K562 (cell line): ENCODE data around the gene PDHB. TPM values are rescaled to one million over a fixed set of nuclear protein-coding genes. Genes with fewer than 3 reads are reported as not detected.

Experiments used
- BHLHE40 ChIP-seq: IDR thresholded peaks from 2 replicates; pipeline ENCODE4 v1.6.1; 2011; ENCODE audit warnings: low read length, improper control_type of control experiment
- CBX5 ChIP-seq: IDR thresholded peaks from 2 replicates; pipeline ENCODE4 v1.6.1; 2014; ENCODE audit warnings: low read depth, borderline replicate concordance
- CUX1 ChIP-seq: fragments of 200-800 bp; sonication (Bioruptor generic); IDR thresholded peaks from 2 replicates; pipeline ENCODE4 v1.6.1; 2016; ENCODE audit warnings: missing genetic modification characterization, missing compliant biosample characterization
- SUPT5H ChIP-seq: fragments of 450-650 bp; IDR thresholded peaks from 2 replicates; pipeline ENCODE4 v1.6.1; 2016
- ZFP30 ChIP-seq: fragments of 250-450 bp; sonication (Bioruptor Pico); IDR thresholded peaks from 2 replicates; pipeline ENCODE4 v1.8.0; 2022; ENCODE audit warnings: moderate library complexity, mild to moderate bottlenecking, inconsistent platforms, borderline replicate concordance
- ZNF3 ChIP-seq: fragments of 250-450 bp; sonication (Bioruptor Pico); IDR thresholded peaks from 2 replicates; pipeline ENCODE4 v1.5.0; 2021; ENCODE audit warnings: mild to moderate bottlenecking, moderate library complexity
- ZNF436 ChIP-seq: fragments of 250-450, 450-650 bp; sonication (Bioruptor Pico); formaldehyde crosslinking; IDR thresholded peaks from 2 replicates; pipeline ENCODE4 v1.7.0; 2020; ENCODE audit warnings: mild to moderate bottlenecking
- polyA plus RNA-seq, 8 experiments: library from polyadenylated mRNA; depleted of rRNA in 4 of 8; stranded (reverse) in 5 of 8; unstranded in 3 of 8; fragments of >200 nt; fragmentation: Nextera tagmentation in 2 of 8; fragmentation: Illumina TruSeq in 1 of 8; extraction: Ambion mirVana in 2 of 8; extraction: Trizol in 1 of 8; gene quantifications; 2 replicates each; pipeline versions ENCODE4 v1.2.1 to v1.2.3, GENCODE V29; 2011 to 2014; ENCODE audit warnings: inconsistent platforms in 1 of 8, missing spikeins in 1 of 8
- total RNA-seq, 7 experiments: library from RNA; depleted of rRNA in 6 of 7; stranded (reverse); fragments of >200 nt in 6 of 7; fragmentation: Illumina TruSeq in 2 of 7; extraction: Trizol in 2 of 7; gene quantifications; 2 replicates each; pipeline versions ENCODE4 v1.2.1 to v1.2.3, GENCODE V29; 2011 to 2021; ENCODE audit warnings: low replicate concordance in 1 of 7

The PDHB gene
- total and polyA plus RNA-seq, 9 of the 15 experiments (the other 6 are each of a cell fraction or from before 2014, with no cell fraction given), result 51.2 to 178 (median 85.2) TPM

- no peak for TF ChIP-seq ZFP30
- no peak for TF ChIP-seq BHLHE40
- TF ChIP-seq ZNF3, result no peak
- TF ChIP-seq CBX5, result no peak
- TF ChIP-seq ZNF436, result no peak
- TF ChIP-seq SUPT5H, result no peak
- no peak for TF ChIP-seq CUX1 (CRISPR knock-in tag)
- TF ChIP-seq, all 486 proteins: peak for 0
Observed at GRCh38 chr3:58392181-58392580, 41.5 kb downstream of the PDHB start (continued).
